Measurements from ENCODE around the gene KCNH5. TPM values are rescaled to one million over a fixed set of nuclear protein-coding genes. Genes with fewer than 3 reads are reported as not detected.
"Not testable (repeated sequence)": the region's sequence is repeated elsewhere in the genome, so short reads cannot be mapped to it uniquely, and the experiment has no call there.

KCNH5 gene
- total and polyA plus RNA-seq, 4 donors, result 3.5 to 17.9 (median 3.9) TPM

DNA sequence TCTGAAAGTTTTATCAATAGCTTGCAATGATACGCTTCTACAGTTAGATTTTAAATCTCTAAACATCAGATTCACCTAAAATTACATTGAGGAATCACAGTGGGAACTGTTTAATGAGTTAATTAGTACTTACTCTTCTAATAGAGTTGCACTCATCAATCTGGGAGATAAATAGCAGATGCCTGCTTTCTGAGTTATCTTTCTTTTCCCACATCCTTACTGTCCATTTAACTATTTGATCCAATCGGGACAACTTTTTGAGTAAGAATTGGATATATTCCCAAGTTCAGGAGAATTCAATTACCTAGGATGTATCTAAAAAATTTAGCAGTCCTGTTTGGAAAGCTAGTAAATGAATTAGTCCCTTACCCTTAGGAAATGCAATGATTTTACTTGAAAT, 162.3 kb downstream of the KCNH5 start:
- Histone ChIP-seq H3K27me3 (ENCODE audit: control insufficient read depth, insufficient read depth, low read length) (no peaks in the 10 kb centered on the region), H3K4me1 (ENCODE audit: control insufficient read depth, insufficient read depth, low read length) (no peaks in the 10 kb centered on the region), H3K36me3 (ENCODE audit: control insufficient read depth, insufficient read depth, low read length) (no peaks in the 10 kb centered on the region), H3K4me3 (ENCODE audit: low read depth, low read length) (no peak overlapping the region), H3K9me3 (ENCODE audit: control insufficient read depth, insufficient read depth, low read length) (no peaks in the 10 kb centered on the region), H3K27ac (ENCODE audit: low read depth, low read length) (no peak overlapping the region)
- WGBS (ENCODE audit: insufficient coverage), result no CpG with 5 or more reads among the region's 2 CpGs
- no peak for DNase-seq (ENCODE audit: low read depth in 4 of 6, low spot score in 6 of 6)

DNA sequence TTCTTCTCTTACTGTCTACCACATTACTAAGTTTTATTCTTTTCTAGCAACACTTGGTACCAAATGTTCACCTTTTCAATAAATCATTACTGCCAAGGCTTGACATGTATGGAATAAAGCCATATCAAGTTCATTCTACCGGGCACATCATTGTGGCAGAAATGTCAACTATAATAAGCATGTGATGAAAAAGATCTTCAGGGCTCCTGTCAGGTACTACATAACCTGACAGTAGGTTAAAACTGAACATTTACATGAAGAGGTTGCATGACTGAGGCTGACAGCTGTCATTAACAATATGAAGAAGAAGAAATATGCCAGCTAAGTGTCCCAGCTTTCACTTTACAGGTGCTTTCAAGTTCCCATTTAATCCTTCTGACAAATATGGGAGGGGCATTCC, 178.9 kb downstream of the KCNH5 start:
- no CpG with 5 or more reads among the region's 1 CpG for WGBS (ENCODE audit: insufficient coverage)
- no peak overlapping the region for H3K27ac ChIP-seq (ENCODE audit: low read depth, low read length)
- no peaks in the 10 kb centered on the region for H3K4me1 ChIP-seq (ENCODE audit: control insufficient read depth, insufficient read depth, low read length)
- no peak for DNase-seq (ENCODE audit: low read depth in 4 of 6, low spot score in 6 of 6)
- H3K36me3 ChIP-seq (ENCODE audit: control insufficient read depth, insufficient read depth, low read length), result no peaks in the 10 kb centered on the region
- H3K27me3 ChIP-seq (ENCODE audit: control insufficient read depth, insufficient read depth, low read length), result no peaks in the 10 kb centered on the region
- no peak overlapping the region for H3K4me3 ChIP-seq (ENCODE audit: low read depth, low read length)
- H3K9me3 ChIP-seq (ENCODE audit: control insufficient read depth, insufficient read depth, low read length), result no peaks in the 10 kb centered on the region

DNA sequence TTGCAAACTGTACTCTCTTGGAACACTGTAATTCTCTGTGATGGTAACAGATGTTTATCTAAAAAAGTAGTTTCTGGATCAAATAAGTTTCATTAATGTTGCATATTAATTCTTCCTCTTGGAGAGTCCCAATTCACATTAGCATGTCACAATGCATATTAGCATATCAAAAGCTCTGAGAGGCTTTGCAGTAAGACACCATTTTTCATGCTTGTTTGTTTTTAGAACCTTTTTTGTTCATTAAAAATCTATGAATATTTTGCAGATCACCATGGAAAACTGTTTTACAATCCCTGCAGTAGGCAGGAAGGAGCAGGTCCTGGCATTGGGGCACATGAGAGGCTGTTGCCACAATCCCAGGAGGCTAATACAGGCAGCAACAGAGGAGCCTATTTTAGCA, 180.7 kb downstream of the KCNH5 start:
- Histone ChIP-seq H3K27me3 (ENCODE audit: control insufficient read depth, insufficient read depth, low read length) (no peaks in the 10 kb centered on the region), H3K4me3 (ENCODE audit: low read depth, low read length) (no peak overlapping the region), H3K4me1 (ENCODE audit: control insufficient read depth, insufficient read depth, low read length) (no peaks in the 10 kb centered on the region), H3K9me3 (ENCODE audit: control insufficient read depth, insufficient read depth, low read length) (no peaks in the 10 kb centered on the region), H3K36me3 (ENCODE audit: control insufficient read depth, insufficient read depth, low read length) (no peaks in the 10 kb centered on the region), H3K27ac (ENCODE audit: low read depth, low read length) (no peak overlapping the region)
- DNase-seq (ENCODE audit: low read depth in 4 of 6, low spot score in 6 of 6), result no peak

DNA sequence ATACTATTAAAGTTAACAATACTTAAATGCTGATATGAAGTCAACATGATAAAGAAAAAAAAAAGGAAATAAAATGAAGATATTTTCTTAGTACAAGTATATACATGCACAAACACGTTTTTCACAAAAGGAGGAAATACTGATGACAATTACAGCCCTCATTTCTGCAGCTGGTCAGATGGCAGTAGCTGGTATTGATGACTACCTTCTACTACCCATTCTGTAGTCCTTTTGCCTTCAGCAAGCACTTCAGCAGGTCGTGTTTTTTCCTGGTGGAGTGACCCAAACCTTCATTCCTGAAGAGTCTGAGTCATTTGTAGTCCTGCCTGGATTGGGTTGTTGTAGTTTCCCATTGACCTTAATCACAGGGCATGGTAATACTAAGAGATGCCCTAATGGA, 187.2 kb downstream of the KCNH5 start:
- not testable (repeated sequence) for H3K4me1 ChIP-seq (ENCODE audit: control insufficient read depth, insufficient read depth, low read length); DNase-seq (ENCODE audit: low read depth in 4 of 6, low spot score in 6 of 6); H3K27me3 ChIP-seq (ENCODE audit: control insufficient read depth, insufficient read depth, low read length); H3K36me3 ChIP-seq (ENCODE audit: control insufficient read depth, insufficient read depth, low read length); H3K4me3 ChIP-seq (ENCODE audit: low read depth, low read length); H3K27ac ChIP-seq (ENCODE audit: low read depth, low read length); H3K9me3 ChIP-seq (ENCODE audit: control insufficient read depth, insufficient read depth, low read length)
- 60% methylated on average over 1 of the region's 2 CpGs for WGBS (ENCODE audit: insufficient coverage)

DNA sequence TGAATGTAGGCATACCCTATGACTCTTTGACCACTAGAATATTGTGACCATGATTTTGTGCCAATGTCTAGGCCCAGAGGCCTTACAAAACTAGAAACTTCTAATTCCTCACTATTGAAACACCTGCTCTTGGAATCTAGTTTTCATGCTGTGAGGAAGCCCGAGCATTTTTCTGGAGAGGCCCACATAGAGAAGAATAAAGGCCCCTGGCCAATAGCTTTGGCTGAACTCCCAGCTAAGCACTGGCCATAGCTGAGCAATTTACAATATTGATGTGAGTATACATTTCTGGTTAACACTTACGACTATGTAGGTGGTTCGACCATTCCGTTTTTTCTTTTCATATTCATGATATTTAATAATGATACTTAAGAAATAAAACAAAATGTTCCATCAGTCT, 190.3 kb downstream of the KCNH5 start:
- Histone ChIP-seq H3K27me3 (ENCODE audit: control insufficient read depth, insufficient read depth, low read length) (no peaks in the 10 kb centered on the region), H3K4me1 (ENCODE audit: control insufficient read depth, insufficient read depth, low read length) (no peaks in the 10 kb centered on the region), H3K9me3 (ENCODE audit: control insufficient read depth, insufficient read depth, low read length) (no peaks in the 10 kb centered on the region), H3K36me3 (ENCODE audit: control insufficient read depth, insufficient read depth, low read length) (no peaks in the 10 kb centered on the region), H3K4me3 (ENCODE audit: low read depth, low read length) (no peak overlapping the region), H3K27ac (ENCODE audit: low read depth, low read length) (no peak overlapping the region)
- DNase-seq (ENCODE audit: low read depth in 4 of 6, low spot score in 6 of 6), result no peak
- no CpG with 5 or more reads among the region's 4 CpGs for WGBS (ENCODE audit: insufficient coverage)

DNA sequence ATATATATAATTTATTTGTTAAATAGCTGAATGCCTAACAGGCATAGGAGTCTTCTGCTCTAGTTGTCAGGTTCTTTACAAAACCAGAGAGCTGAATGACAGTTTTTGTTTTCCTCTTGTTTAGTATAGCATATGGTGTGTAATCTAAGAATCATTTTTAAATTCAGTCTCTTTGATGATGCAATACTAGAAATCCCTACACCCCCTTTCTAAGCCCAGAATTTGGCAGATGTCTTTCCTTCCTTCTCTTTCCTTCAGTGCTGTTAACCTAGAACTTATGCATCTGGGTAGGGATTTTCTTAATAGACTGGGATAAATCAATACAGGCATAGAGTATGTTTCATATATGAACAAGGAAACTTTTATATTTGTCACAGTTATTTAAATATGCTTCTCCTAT, 198.1 kb downstream of the KCNH5 start:
- no peaks in the 10 kb centered on the region for H3K4me1 ChIP-seq (ENCODE audit: control insufficient read depth, insufficient read depth, low read length)
- H3K4me3 ChIP-seq (ENCODE audit: low read depth, low read length), result no peak overlapping the region
- no peak overlapping the region for H3K27ac ChIP-seq (ENCODE audit: low read depth, low read length)
- no peaks in the 10 kb centered on the region for H3K36me3 ChIP-seq (ENCODE audit: control insufficient read depth, insufficient read depth, low read length)
- no peak for DNase-seq (ENCODE audit: low read depth in 4 of 6, low spot score in 6 of 6)
- no peaks in the 10 kb centered on the region for H3K9me3 ChIP-seq (ENCODE audit: control insufficient read depth, insufficient read depth, low read length)
- no peaks in the 10 kb centered on the region for H3K27me3 ChIP-seq (ENCODE audit: control insufficient read depth, insufficient read depth, low read length)

DNA sequence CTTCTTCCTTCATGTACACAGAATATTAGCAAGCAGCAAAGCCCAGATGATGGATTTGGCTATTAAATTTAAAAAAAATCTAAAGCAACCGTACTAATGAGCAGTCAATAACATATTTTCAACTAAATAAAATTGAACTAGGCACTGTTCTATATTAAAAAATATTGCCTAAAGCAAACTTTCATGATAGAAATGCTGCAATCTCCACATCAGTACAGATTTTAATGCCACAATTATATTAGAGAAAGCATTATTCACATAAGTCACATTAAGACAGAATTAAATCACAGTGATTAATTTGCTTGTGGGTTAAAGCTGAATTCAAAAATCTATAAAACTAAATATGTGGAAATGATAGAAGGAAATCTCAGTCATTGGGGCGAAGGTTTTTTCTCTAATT, 200.7 kb downstream of the KCNH5 start:
- no peaks in the 10 kb centered on the region for H3K9me3 ChIP-seq (ENCODE audit: control insufficient read depth, insufficient read depth, low read length)
- H3K4me1 ChIP-seq (ENCODE audit: control insufficient read depth, insufficient read depth, low read length), result no peaks in the 10 kb centered on the region
- no peak overlapping the region for H3K27ac ChIP-seq (ENCODE audit: low read depth, low read length)
- DNase-seq (ENCODE audit: low read depth in 4 of 6, low spot score in 6 of 6), result peak in 1 of 6 donors; percentile 54
- H3K4me3 ChIP-seq (ENCODE audit: low read depth, low read length), result no peak overlapping the region
- no peaks in the 10 kb centered on the region for H3K27me3 ChIP-seq (ENCODE audit: control insufficient read depth, insufficient read depth, low read length)
- H3K36me3 ChIP-seq (ENCODE audit: control insufficient read depth, insufficient read depth, low read length), result no peaks in the 10 kb centered on the region
- no CpG with 5 or more reads among the region's 2 CpGs for WGBS (ENCODE audit: insufficient coverage)

DNA sequence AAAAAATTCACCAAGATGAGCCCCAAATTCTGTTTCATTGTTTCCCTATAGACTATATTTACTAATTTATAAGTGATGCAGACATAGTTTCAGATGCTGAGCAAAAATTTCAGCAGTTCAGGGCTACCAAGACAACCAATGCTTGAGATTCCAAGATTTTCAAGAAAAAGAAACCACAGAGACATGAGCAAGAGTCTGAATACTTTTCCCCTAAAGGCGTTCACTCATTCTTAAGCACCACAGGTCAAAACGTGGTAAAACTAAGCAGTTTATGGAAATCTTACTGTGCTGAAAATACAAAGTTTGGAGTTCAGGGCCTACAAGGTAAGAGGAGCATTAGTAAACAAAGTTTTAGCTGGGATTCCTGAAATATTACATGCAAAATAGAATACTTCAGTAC, 221.2 kb downstream of the KCNH5 start:
- H3K4me1 ChIP-seq (ENCODE audit: control insufficient read depth, insufficient read depth, low read length), result no peaks in the 10 kb centered on the region
- no CpG with 5 or more reads among the region's 2 CpGs for WGBS (ENCODE audit: insufficient coverage)

DNA sequence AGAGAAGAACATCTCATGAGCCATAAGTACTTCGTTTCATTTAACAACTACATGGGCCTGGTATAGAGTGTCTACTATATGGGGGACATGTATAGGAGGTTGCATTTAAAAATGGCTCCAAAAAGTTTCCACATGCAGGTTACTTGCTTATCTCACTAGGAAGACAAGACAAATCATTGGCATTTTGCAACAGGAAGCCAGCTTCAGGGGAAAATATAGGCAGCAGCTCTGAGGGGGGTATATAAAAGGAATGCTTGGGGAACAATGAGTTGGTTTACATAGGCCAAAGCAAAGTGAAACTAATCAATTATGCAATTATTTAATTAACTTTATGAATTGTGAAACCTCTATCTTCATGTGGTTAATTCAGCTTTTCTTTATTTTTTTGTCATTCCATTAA, 225.3 kb downstream of the KCNH5 start:
- no CpG with 5 or more reads among the region's 1 CpG for WGBS (ENCODE audit: insufficient coverage)
- no peak for DNase-seq (ENCODE audit: low read depth in 4 of 6, low spot score in 6 of 6)

More for the DNA sequence above, 221.2 kb downstream of the KCNH5 start:
- Histone ChIP-seq H3K4me3 (ENCODE audit: low read depth, low read length) (no peak overlapping the region), H3K27me3 (ENCODE audit: control insufficient read depth, insufficient read depth, low read length) (no peaks in the 10 kb centered on the region), H3K36me3 (ENCODE audit: control insufficient read depth, insufficient read depth, low read length) (no peaks in the 10 kb centered on the region), H3K9me3 (ENCODE audit: control insufficient read depth, insufficient read depth, low read length) (peaks cover 3% of the 10 kb centered on the region), H3K27ac (ENCODE audit: low read depth, low read length) (no peak overlapping the region)
- DNase-seq (ENCODE audit: low read depth in 4 of 6, low spot score in 6 of 6), result no peak

DNA sequence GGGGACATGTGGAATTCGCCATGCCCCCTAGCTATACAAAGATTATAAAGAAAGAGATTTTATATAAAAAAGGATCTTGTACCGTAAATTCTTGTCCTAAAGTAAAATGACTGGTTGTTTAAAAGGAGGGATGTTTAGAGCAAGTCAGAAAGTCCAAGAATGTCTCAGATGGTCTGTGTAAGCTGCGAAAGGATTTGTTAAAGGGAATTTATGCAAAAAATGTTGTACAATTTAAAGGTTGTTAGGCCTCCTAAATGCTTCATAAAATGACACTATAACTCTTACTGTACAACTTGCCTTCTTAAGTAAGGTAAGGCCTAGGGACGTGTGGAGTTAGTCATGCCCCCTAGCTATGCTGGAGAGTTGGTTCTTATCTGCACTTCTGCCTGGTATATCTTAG, 237.6 kb downstream of the KCNH5 start:
- Histone ChIP-seq H3K27me3 (ENCODE audit: control insufficient read depth, insufficient read depth, low read length) (no peaks in the 10 kb centered on the region), H3K27ac (ENCODE audit: low read depth, low read length) (no peak overlapping the region), H3K36me3 (ENCODE audit: control insufficient read depth, insufficient read depth, low read length) (no peaks in the 10 kb centered on the region), H3K4me3 (ENCODE audit: low read depth, low read length) (no peak overlapping the region), H3K9me3 (ENCODE audit: control insufficient read depth, insufficient read depth, low read length) (no peaks in the 10 kb centered on the region), H3K4me1 (ENCODE audit: control insufficient read depth, insufficient read depth, low read length) (no peaks in the 10 kb centered on the region)
- WGBS (ENCODE audit: insufficient coverage), result no CpG with 5 or more reads among the region's 4 CpGs
- no peak for DNase-seq (ENCODE audit: low read depth in 4 of 6, low spot score in 6 of 6)

More for the DNA sequence above, 225.3 kb downstream of the KCNH5 start:
- H3K27me3 ChIP-seq (ENCODE audit: control insufficient read depth, insufficient read depth, low read length), result no peaks in the 10 kb centered on the region
- H3K27ac ChIP-seq (ENCODE audit: low read depth, low read length), result no peak overlapping the region
- no peaks in the 10 kb centered on the region for H3K4me1 ChIP-seq (ENCODE audit: control insufficient read depth, insufficient read depth, low read length)
- H3K4me3 ChIP-seq (ENCODE audit: low read depth, low read length), result no peak overlapping the region
- H3K9me3 ChIP-seq (ENCODE audit: control insufficient read depth, insufficient read depth, low read length), result no peaks in the 10 kb centered on the region
- no peaks in the 10 kb centered on the region for H3K36me3 ChIP-seq (ENCODE audit: control insufficient read depth, insufficient read depth, low read length)
